Right lobe of liver (tissue), 6 donors: ENCODE data around the gene HS3ST2. TPM values are rescaled to one million over a fixed set of nuclear protein-coding genes. Genes with fewer than 3 reads are reported as not detected.

Source experiments
- ATAC-seq, 4 donors: fragments of 200-7000 bp; cut with Tn5 transposase; one replicate each; pipeline ENCODE4 v1.9.1; 2020; ENCODE audit warnings: mild to moderate bottlenecking in 4 of 4, moderate library complexity in 4 of 4
- DNase-seq, 3 donors: peaks; one replicate each; pipeline ENCODE4 v3.0.0-alpha.2; 2020
- H3K27ac ChIP-seq, 3 donors: fragments of 200-600 bp; one replicate each; pipeline ENCODE4 v1.8.0; 2022
- H3K27me3 ChIP-seq, 2 donors: fragments of 200-600 bp; one replicate each; pipeline ENCODE4 v1.8.0; 2022
- H3K36me3 ChIP-seq, 4 donors: fragments of 200-600 bp; sonication (generic) in 1 of 4; one replicate each; pipeline versions ENCODE4 v1.5.1 to v1.8.0; 2017 to 2022; ENCODE audit warnings: control low read depth in 1 of 4
- H3K4me1 ChIP-seq, 4 donors: fragments of 200-600 bp; sonication (generic) in 1 of 4; one replicate each; pipeline versions ENCODE4 v1.5.1 to v1.8.0; 2017 to 2022; ENCODE audit warnings: control low read depth in 1 of 4
- H3K4me3 ChIP-seq, 3 donors: fragments of 200-600 bp; one replicate each; pipeline ENCODE4 v1.8.0; 2022
- H3K9me3 ChIP-seq, 4 donors: fragments of 200-600 bp; sonication (generic) in 1 of 4; one replicate each; pipeline versions ENCODE4 v1.5.1 to v1.8.0; 2017 to 2022; ENCODE audit warnings: control low read depth in 1 of 4
- CTCF ChIP-seq, 4 donors: fragments of 200-600 bp in 3 of 4; fragments of 450-650 bp in 1 of 4; IDR thresholded peaks; one replicate each; pipeline versions ENCODE4 v1.5.1 to v1.8.0; 2016 to 2022; ENCODE audit warnings: antibody characterized with exemption in 4 of 4, mild to moderate bottlenecking in 2 of 4
- POLR2A ChIP-seq: fragments of 450-650 bp; IDR thresholded peaks from one replicate; pipeline ENCODE4 v1.6.1; 2017; ENCODE audit warnings: antibody characterized with exemption, mild to moderate bottlenecking
- WGBS: methylation state at CpG from one replicate; pipeline ENCODE4 v1.1.6; 2018; ENCODE audit warnings: low coverage, low lambda C conversion rate; ENCODE audit not compliant: insufficient coverage; ENCODE audit errors: missing lambda C conversion rate; 5-methylcytosine and 5-hydroxymethylcytosine counted together
- intact Hi-C, 2 donors: fragments of 100-400 bp; cut with DNase I; formaldehyde crosslinking; loops; one replicate each; pipeline versions ENCODE4 v1.11.2 to v1.14.1; 2022
- total RNA-seq, 6 experiments: library from RNA; depleted of rRNA in 2 of 6; stranded (reverse); fragments of >200 nt in 2 of 6; fragmentation: NEBNext Ultra II Directional in 3 of 6; extraction: Animal tissue kit (Norgen Biotek cat#: 25700) in 3 of 6; gene quantifications; one replicate each; pipeline versions ENCODE4 v1.1.0 to v1.2.4, GENCODE V29; 2016 to 2023
- donor health status: DM: no; HTN: yes; CAD: no.
- donor health status: DM: no; HTN: no; CAD: no.
- donor health status: DM: no; HTN: no; CAD: no.
- donor health status: DM: no; HTN: yes; CAD: no.
- donor health status: DM: no; HTN: yes; CAD: no.

HS3ST2 gene
- total RNA-seq, 6 experiments from 2014 or later = 0.21 to 3.2 (median 0.93) TPM; not detected in 1

GRCh38 chr16:22945361-22945760, 131.4 kb downstream of the HS3ST2 start:
- no peak for TF ChIP-seq POLR2A
- TF ChIP-seq CTCF (IDR thresholded peaks at IDR 0.05) = no peak
- H3K4me1 ChIP-seq = peaks cover 0 to 5% (median 0%) of the 10 kb centered on the region in 4 donors
- 40% methylated on average over 1 of the region's 1 CpG for WGBS
- intact Hi-C loops = no loop called here
- no peak overlapping the region for H3K27ac ChIP-seq
- ATAC-seq (no peak), DNase-seq (no peak)
- H3K4me3 ChIP-seq = no peak overlapping the region
- H3K9me3 ChIP-seq = no peaks in the 10 kb centered on the region
- H3K27me3 ChIP-seq = peaks cover 0 to 19% of the 10 kb centered on the region in 2 donors
- H3K36me3 ChIP-seq = no peaks in the 10 kb centered on the region

DNA sequence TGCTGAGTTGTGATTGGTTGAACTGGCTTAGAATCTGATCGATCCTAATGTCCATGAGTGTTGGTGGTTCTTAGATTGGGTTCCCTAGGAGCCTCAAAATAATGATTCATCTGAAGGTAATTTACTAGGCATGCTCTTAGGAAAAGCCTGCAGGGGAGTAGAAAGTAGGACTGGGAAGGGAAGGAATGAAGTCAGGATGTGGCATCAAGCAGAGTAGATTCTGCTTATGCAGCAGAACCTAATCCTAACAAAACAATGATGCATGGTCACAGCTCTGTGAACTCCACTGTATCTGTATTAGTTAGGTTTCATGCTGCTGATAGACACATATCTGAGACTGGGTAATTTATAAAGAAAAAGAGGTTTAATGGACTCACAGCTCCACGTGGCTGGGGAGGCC, 132.5 kb downstream of the HS3ST2 start:
- intact Hi-C loops = no loop called here
- Histone ChIP-seq H3K4me1 (peaks cover 0 to 5% (median 0%) of the 10 kb centered on the region in 4 donors), H3K9me3 (no peaks in the 10 kb centered on the region), H3K27ac (no peak overlapping the region), H3K36me3 (no peaks in the 10 kb centered on the region), H3K4me3 (no peak overlapping the region), H3K27me3 (peaks cover 0 to 19% of the 10 kb centered on the region in 2 donors)
- ATAC-seq = no peak
- 63% methylated on average over 2 of the region's 2 CpGs for WGBS
- TF ChIP-seq POLR2A (no peak), CTCF (IDR thresholded peaks at IDR 0.05) (no peak)
- no peak for DNase-seq

DNA sequence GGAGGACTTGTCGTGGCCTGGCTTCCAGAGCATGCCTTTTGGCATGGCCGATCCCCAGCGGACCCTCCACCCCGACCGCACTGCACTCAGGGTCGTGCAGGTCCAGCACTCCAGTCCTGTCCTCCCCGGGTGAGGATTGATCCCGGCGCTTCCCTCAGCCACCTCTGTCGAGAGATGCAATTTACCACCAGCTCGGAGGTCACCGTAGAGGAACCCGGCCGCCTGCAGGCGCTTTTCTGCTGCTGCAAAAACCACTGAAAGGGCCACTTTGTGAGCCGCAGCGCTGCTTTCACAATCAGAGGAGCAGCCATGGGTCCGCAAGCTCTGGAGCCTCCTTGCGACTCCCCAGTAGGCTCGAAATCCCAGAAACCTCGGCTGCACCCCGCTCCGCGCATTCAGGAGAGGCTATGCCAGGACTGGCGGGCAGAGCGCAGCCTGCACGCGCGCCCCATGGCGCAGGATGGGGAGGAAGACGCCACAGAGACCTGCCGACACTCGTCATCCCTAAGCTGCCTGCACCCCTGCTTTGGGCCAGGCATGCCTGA, 134.2 kb downstream of the HS3ST2 start:
- intact Hi-C loops = no loop called here
- Histone ChIP-seq H3K4me1 (peaks cover 0 to 5% (median 0%) of the 10 kb centered on the region in 4 donors), H3K36me3 (no peaks in the 10 kb centered on the region), H3K27me3 (peaks cover 0 to 19% of the 10 kb centered on the region in 2 donors), H3K27ac (no peak overlapping the region), H3K9me3 (no peaks in the 10 kb centered on the region), H3K4me3 (no peak overlapping the region)
- ATAC-seq (peak in 1 of 4 donors; percentile 21), DNase-seq (peak in 1 of 3 donors; percentile 19)
- WGBS = 27% methylated on average over 14 of the region's 33 CpGs
- TF ChIP-seq CTCF (IDR thresholded peaks at IDR 0.05) (no peak), POLR2A (no peak)

- peaks cover 0 to 19% of the 10 kb centered on the region in 2 donors for H3K27me3 ChIP-seq
- no peak overlapping the region for H3K27ac ChIP-seq
- intact Hi-C loops = no loop called here
- H3K36me3 ChIP-seq = no peaks in the 10 kb centered on the region
- TF ChIP-seq CTCF (IDR thresholded peaks at IDR 0.05) (peak; percentile 50 to 77 (median 60)), POLR2A (no peak)
- peak; percentile 74 to 95 (median 84) for ATAC-seq
- 12% methylated on average over 15 of the region's 18 CpGs for WGBS
- peaks cover 0 to 5% (median 0%) of the 10 kb centered on the region in 4 donors for H3K4me1 ChIP-seq
- peak; percentile 41 to 70 (median 56) for DNase-seq
- no peak overlapping the region for H3K4me3 ChIP-seq
- no peaks in the 10 kb centered on the region for H3K9me3 ChIP-seq
Observed at GRCh38 chr16:22948603-22949368, 134.8 kb downstream of the HS3ST2 start.
